GM21360 (cell line): ENCODE measurements around the gene TSPAN12.

ENCODE experiments used
- ATAC-seq: cut with Tn5 transposase; IDR thresholded peaks from one replicate; pipeline ENCODE4 v1.9.1; 2021; ENCODE audit warnings: mild to moderate bottlenecking, moderate library complexity; ENCODE audit not compliant: unreplicated experiment

Gene TSPAN12

GRCh38 chr7:120760050-120760449, 97.9 kb downstream of the TSPAN12 start:
- peak; percentile 87 for ATAC-seq

GRCh38 chr7:120743128-120743527, 114.8 kb downstream of the TSPAN12 start:
- ATAC-seq: no peak

GRCh38 chr7:120742372-120742771, 115.6 kb downstream of the TSPAN12 start:
- ATAC-seq: no peak

GRCh38 chr7:120741371-120742042, 116.4 kb downstream of the TSPAN12 start:
- no peak for ATAC-seq

- ATAC-seq: no peak
Measured at GRCh38 chr7:120740348-120740747, 117.6 kb downstream of the TSPAN12 start.

GRCh38 chr7:120738816-120739215, 119.1 kb downstream of the TSPAN12 start:
- ATAC-seq: no peak
